IMR-90 (cell line): ENCODE measurements around the gene VGLL1. TPM values are rescaled to one million over a fixed set of nuclear protein-coding genes. Genes with fewer than 3 reads are reported as not detected.

Experiments used
- ATAC-seq: fragments of 200-7000 bp; cut with Tn5 transposase; 2 replicates; pipeline ENCODE4 v1.9.1; 2020; ENCODE audit warnings: low read depth, mild to moderate bottlenecking, moderate library complexity
- Bru-seq: library from RNA; stranded (reverse); fragments of 400-500 nt; gene quantifications from one replicate; lab custom pipeline; 2021; lab: Mats Ljungman, UMichigan
- BruChase-seq, 2 experiments: library from RNA; stranded (reverse); fragments of 400-500 nt; gene quantifications; one replicate each; lab custom pipeline; 2021; lab: Mats Ljungman, UMichigan
- BruUV-seq: library from RNA; stranded (reverse); fragments of 400-500 nt; replicated peaks from 2 replicates; lab custom pipeline; 2021; lab: Mats Ljungman, UMichigan
- CTCF ChIA-PET: fragments of 300-600 bp; formaldehyde crosslinking; extraction: SDS; loops from one replicate; lab custom pipeline; 2021; ENCODE audit warnings: antibody characterized with exemption; lab: Yijun Ruan, JAX
- POLR2A ChIA-PET: fragments of 300-600 bp; sonication (Branson Sonifier 250); formaldehyde crosslinking; loops from one replicate; lab custom pipeline; 2022; ENCODE audit warnings: antibody characterized with exemption; ENCODE audit not compliant: unreplicated experiment; lab: Charles Lee
- DNase-seq: peaks from one replicate; pipeline ENCODE4 v3.0.0; 2013
- H2AFZ ChIP-seq: replicated peaks from 2 replicates; pipeline ENCODE3; 2013; ENCODE audit warnings: low read length, mild to moderate bottlenecking; ENCODE audit not compliant: poor library complexity
- H2AK5ac ChIP-seq: 2 replicates; pipeline ENCODE4 v1.6.1; 2013; ENCODE audit warnings: low read depth, low read length, inconsistent platforms
- H2AK9ac ChIP-seq: replicated peaks from 2 replicates; pipeline ENCODE3; 2013; ENCODE audit warnings: mild to moderate bottlenecking, low read depth, low read length, moderate library complexity; ENCODE audit not compliant: poor library complexity
- H2BK120ac ChIP-seq: 2 replicates; pipeline ENCODE4 v1.6.1; 2013; ENCODE audit warnings: low read depth, low read length, inconsistent platforms
- H2BK15ac ChIP-seq: 3 replicates; pipeline ENCODE4 v1.6.1; 2013; ENCODE audit warnings: low read depth, low read length, inconsistent platforms
- H2BK20ac ChIP-seq: 2 replicates; pipeline ENCODE4 v1.6.1; 2013; ENCODE audit warnings: low read depth, mild to moderate bottlenecking, inconsistent platforms, low read length, moderate library complexity
- H2BK5ac ChIP-seq: 2 replicates; pipeline ENCODE4 v1.6.1; 2013; ENCODE audit warnings: mild to moderate bottlenecking, low read depth, low read length, inconsistent platforms; ENCODE audit not compliant: poor library complexity, severe bottlenecking
- H3K14ac ChIP-seq: replicated peaks from 2 replicates; pipeline ENCODE4 v1.6.1; 2013; ENCODE audit warnings: low read depth, low read length, inconsistent platforms
- H3K18ac ChIP-seq: 2 replicates; pipeline ENCODE4 v1.6.1; 2013; ENCODE audit warnings: low read depth, low read length, control low read depth
- H3K23ac ChIP-seq: 2 replicates; pipeline ENCODE4 v1.6.1; 2013; ENCODE audit warnings: low read depth, low read length, inconsistent platforms
- H3K27ac ChIP-seq: 2 replicates; pipeline ENCODE4 v1.5.1; 2013; ENCODE audit warnings: mild to moderate bottlenecking, control low read depth, low read length; ENCODE audit not compliant: insufficient read depth
- H3K27me3 ChIP-seq: 2 replicates; pipeline ENCODE4 v1.6.1; 2013; ENCODE audit warnings: low read length; ENCODE audit not compliant: control insufficient read depth, insufficient read depth
- H3K36me3 ChIP-seq: 2 replicates; pipeline ENCODE4 v1.6.1; 2013; ENCODE audit warnings: low read length, mixed read lengths; ENCODE audit not compliant: control insufficient read depth, insufficient read depth
- H3K4ac ChIP-seq: 2 replicates; pipeline ENCODE4 v1.6.1; 2013; ENCODE audit warnings: low read depth, low read length, inconsistent platforms
- H3K4me1 ChIP-seq: 2 replicates; pipeline ENCODE4 v1.6.1; 2013; ENCODE audit warnings: low read length, mixed read lengths; ENCODE audit not compliant: control insufficient read depth, insufficient read depth
- H3K4me2 ChIP-seq: 2 replicates; pipeline ENCODE4 v1.6.1; 2013; ENCODE audit warnings: low read depth, mild to moderate bottlenecking, control low read depth, low read length, moderate library complexity
- H3K4me3 ChIP-seq: 2 replicates; pipeline ENCODE4 v1.5.1; 2013; ENCODE audit warnings: low read depth, mild to moderate bottlenecking, control low read depth, low read length, moderate library complexity; ENCODE audit not compliant: insufficient read depth
- H3K56ac ChIP-seq: 2 replicates; pipeline ENCODE4 v1.6.1; 2013; ENCODE audit warnings: low read length, inconsistent platforms; ENCODE audit not compliant: insufficient read depth; ENCODE audit errors: extremely low read depth
- H3K79me1 ChIP-seq, 2 experiments: 2 replicates each; pipeline ENCODE4 v1.6.1; 2013; ENCODE audit warnings: low read length in 2 of 2, inconsistent platforms in 1 of 2, low read depth in 1 of 2
- H3K9ac ChIP-seq: 2 replicates; pipeline ENCODE4 v1.6.1; 2013; ENCODE audit warnings: low read depth, low read length, control low read depth
- H3K9me1 ChIP-seq: 2 replicates; pipeline ENCODE4 v1.6.1; 2013; ENCODE audit warnings: low read length, inconsistent platforms; ENCODE audit not compliant: insufficient read depth
- H3K9me3 ChIP-seq: 2 replicates; pipeline ENCODE4 v1.6.1; 2013; ENCODE audit warnings: low read length; ENCODE audit not compliant: control insufficient read depth, insufficient read depth
- H4K20me1 ChIP-seq: 2 replicates; pipeline ENCODE4 v1.6.1; 2013; ENCODE audit warnings: low read length, inconsistent platforms; ENCODE audit not compliant: insufficient read depth
- H4K5ac ChIP-seq: 2 replicates; pipeline ENCODE4 v1.6.1; 2013; ENCODE audit warnings: mild to moderate bottlenecking, low read depth, low read length, control low read depth
- H4K8ac ChIP-seq, 2 experiments: 2 replicates each; pipeline ENCODE4 v1.6.1; 2013; ENCODE audit warnings: low read depth in 2 of 2, low read length in 2 of 2, control low read depth in 1 of 2, inconsistent platforms in 1 of 2
- H4K91ac ChIP-seq: 2 replicates; pipeline ENCODE4 v1.6.1; 2013; ENCODE audit warnings: low read depth, low read length, inconsistent platforms; ENCODE audit not compliant: insufficient read depth
- FOS ChIP-seq: fragments of 150-350 bp; IDR thresholded peaks from 2 replicates; pipeline ENCODE4 v1.6.1; 2016; ENCODE audit warnings: low read depth, low read length
- MAZ ChIP-seq: IDR thresholded peaks from 2 replicates; pipeline ENCODE4 v1.6.1; 2012; ENCODE audit warnings: low read depth, mild to moderate bottlenecking, low read length, improper control_type of control experiment, moderate library complexity, borderline replicate concordance
- MXI1 ChIP-seq: IDR thresholded peaks from 2 replicates; pipeline ENCODE4 v1.6.1; 2012; ENCODE audit warnings: low read depth, mild to moderate bottlenecking, low read length, moderate library complexity, borderline replicate concordance
- POLR2A ChIP-seq: IDR thresholded peaks from 2 replicates; pipeline ENCODE4 v1.6.1; 2012; ENCODE audit warnings: mild to moderate bottlenecking, low read depth, low read length
- RAD21 ChIP-seq: IDR thresholded peaks from 2 replicates; pipeline ENCODE4 v1.6.1; 2012; ENCODE audit warnings: low read length, improper control_type of control experiment
- RCOR1 ChIP-seq: IDR thresholded peaks from 2 replicates; pipeline ENCODE4 v1.6.1; 2012; ENCODE audit warnings: mild to moderate bottlenecking, low read length, improper control_type of control experiment; ENCODE audit not compliant: insufficient replicate concordance
- SMC3 ChIP-seq: fragments of 150-350 bp; IDR thresholded peaks from 2 replicates; pipeline ENCODE4 v1.6.1; 2016; ENCODE audit warnings: low read depth, mild to moderate bottlenecking, antibody characterized with exemption, low read length, moderate library complexity
- WGBS, 2 experiments: methylation state at CpG; one replicate each; pipeline versions ENCODE4 v1.1.5 to v1.1.7; 2013; ENCODE audit warnings: missing lambda C conversion rate in 2 of 2; ENCODE audit not compliant: insufficient read length in 1 of 2; ENCODE audit errors: extremely low coverage in 2 of 2; 5-methylcytosine and 5-hydroxymethylcytosine counted together
- dilution Hi-C: fragments of 300-500 bp; cut with HindIII; formaldehyde crosslinking; loops from one replicate; pipeline ENCODE4 v1.14.3; 2018; ENCODE audit warnings: low sequenced_read_pairs; ENCODE audit not compliant: unreplicated experiment
- in situ Hi-C: fragments of 300-500 bp; cut with MboI; formaldehyde crosslinking; loops from 3 replicates; pipeline ENCODE4 v1.14.3; 2019; ENCODE audit warnings: low sequenced_read_pairs, inconsistent platforms, mixed read lengths
- intact Hi-C: fragments of 100-400 bp; cut with micrococcal nuclease; formaldehyde crosslinking; loops from 2 replicates; pipeline ENCODE4 v1.10.0; 2022
- long read RNA-seq: library from polyadenylated mRNA; unstranded; transcript quantifications from one replicate; pipeline ENCODE4 v2.0.0, GENCODE V29; 2021; ENCODE audit not compliant: unreplicated experiment
- polyA plus RNA-seq, 3 experiments: library from polyadenylated mRNA; depleted of rRNA; stranded (reverse); fragments of >200 nt; gene quantifications; 2 replicates each; pipeline ENCODE4 v1.2.3, GENCODE V29; 2012; ENCODE audit warnings: low replicate concordance in 1 of 3
- total RNA-seq: library from RNA; depleted of rRNA; stranded (reverse); fragments of >200 nt; gene quantifications from 2 replicates; pipeline ENCODE4 v1.2.3, GENCODE V29; 2012; rRNA removed

The VGLL1 gene, protein sequence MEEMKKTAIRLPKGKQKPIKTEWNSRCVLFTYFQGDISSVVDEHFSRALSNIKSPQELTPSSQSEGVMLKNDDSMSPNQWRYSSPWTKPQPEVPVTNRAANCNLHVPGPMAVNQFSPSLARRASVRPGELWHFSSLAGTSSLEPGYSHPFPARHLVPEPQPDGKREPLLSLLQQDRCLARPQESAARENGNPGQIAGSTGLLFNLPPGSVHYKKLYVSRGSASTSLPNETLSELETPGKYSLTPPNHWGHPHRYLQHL
- total RNA-seq (not detected in 2 replicates), polyA plus RNA-seq (2012; rRNA removed) (not detected in 2 replicates), Bru-seq, nascent RNA (percentile 7 among the genes with signal in this experiment), BruChase-seq, experiment 1, labeled RNA remaining after a 6-hour chase (not detected), BruChase-seq, experiment 2, labeled RNA remaining after a 2-hour chase (not detected)
- polyA plus RNA-seq (2012; cell fraction: cytosol; rRNA removed), result not detected in 2 replicates
- not detected in 2 replicates for polyA plus RNA-seq (2012; cell fraction: nucleus; rRNA removed; ENCODE audit: low replicate concordance)
- long read RNA-seq, result 0 reads

DNA sequence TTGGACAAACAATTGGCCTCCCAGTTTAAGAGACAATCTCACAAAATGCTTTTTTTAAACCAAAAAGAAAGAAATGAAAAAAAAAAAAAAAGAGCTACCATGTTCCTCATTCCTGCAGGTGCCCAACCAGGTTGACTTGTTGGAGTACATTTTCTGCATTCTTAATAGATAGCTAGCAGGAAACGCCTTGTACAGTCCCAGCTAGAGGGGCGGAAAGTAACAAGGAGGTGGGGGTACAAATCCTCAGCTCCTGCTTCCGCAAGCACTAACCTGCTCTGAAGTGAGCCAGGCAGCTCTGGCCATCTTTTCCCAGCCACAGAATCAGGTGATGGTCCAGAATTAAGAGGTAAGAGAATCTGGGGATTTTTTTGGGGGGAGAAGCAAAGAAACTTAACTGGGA is at the start of gene VGLL1:
Gene VGLL1, plus strand, starts transcription at position 265 of the 400 bp plus-strand sequence. CDS start 3,806 bp downstream, outside the sequence.
- ATAC-seq, result no peak
- no peak within 1 kb of the TSS for H3K14ac ChIP-seq
- dilution Hi-C loops, result no loop called here

More for the DNA sequence above, at the start of gene VGLL1:
- CTCF ChIA-PET, result interaction anchor here (0.6 kb wide), 1 partner anchor 27 kb away, joined by 3 read pairs; no protein-coding TSS in a partner anchor
- no peak within 1 kb of the TSS for H3K4me2 ChIP-seq
- POLR2A ChIA-PET, result no interaction called here
- H3K18ac ChIP-seq, result no peak within 1 kb of the TSS
- no peaks in the 10 kb centered on the region for H4K20me1 ChIP-seq
- H3K4ac ChIP-seq, result no peak within 1 kb of the TSS
- no peak within 1 kb of the TSS for H2AFZ ChIP-seq
- BruUV-seq, result no TSS peak
- peaks cover 5% of the 10 kb centered on the region for H3K27me3 ChIP-seq
- no peaks in the 10 kb centered on the region for H3K9me3 ChIP-seq
- H3K9ac ChIP-seq, result no peak within 1 kb of the TSS
- H2BK5ac ChIP-seq, result no peak within 1 kb of the TSS
- intact Hi-C loops (no loop called here), in situ Hi-C loops (no loop called here)
- H3K4me1 ChIP-seq, result no peaks in the 10 kb centered on the region
- H2AK5ac ChIP-seq, result no peak within 1 kb of the TSS
- no peaks in the 10 kb centered on the region for H3K36me3 ChIP-seq
- no peak within 1 kb of the TSS for H3K56ac ChIP-seq
- no peak within 1 kb of the TSS for H2AK9ac ChIP-seq
- H3K79me1 ChIP-seq, result no peaks in the 10 kb centered on the region
- no peak within 1 kb of the TSS for H3K27ac ChIP-seq
- 40% methylated on average over 1 of the region's 3 CpGs; no CpG with 5 or more reads in 1 of the 2 experiments for WGBS, 2 experiments
- no peak within 1 kb of the TSS for H2BK120ac ChIP-seq
- H4K8ac ChIP-seq, result no peak within 1 kb of the TSS
- TF ChIP-seq POLR2A (no peak), MAZ (no peak), FOS (no peak), MXI1 (no peak), SMC3 (no peak), RCOR1 (no peak), RAD21 (no peak)
- H4K91ac ChIP-seq, result no peak within 1 kb of the TSS
- no peak for DNase-seq
- no peak within 1 kb of the TSS for H2BK15ac ChIP-seq
- no peaks in the 10 kb centered on the region for H3K9me1 ChIP-seq
- H3K23ac ChIP-seq, result no peak within 1 kb of the TSS
- no peak within 1 kb of the TSS for H4K5ac ChIP-seq
- no peak within 1 kb of the TSS for H3K4me3 ChIP-seq
- H2BK20ac ChIP-seq, result no peak within 1 kb of the TSS
